Measurements from ENCODE around the gene FGD2.

FGD2 gene

GRCh38 chr6:36970892-36971842 lies 34.3 kb upstream of the FGD2 start:
- in situ Hi-C loops (cut with HindIII; ENCODE audit: low sequenced_read_pairs), result no loop called here

GRCh38 chr6:36971921-36972673 lies 33.4 kb upstream of the FGD2 start:
- in situ Hi-C loops (cut with HindIII; ENCODE audit: low sequenced_read_pairs), result no loop called here

- in situ Hi-C loops (cut with HindIII; ENCODE audit: low sequenced_read_pairs), result no loop called here
These were observed 32.3 kb upstream of the FGD2 start for GRCh38 chr6:36973190-36973589.

- in situ Hi-C loops (cut with HindIII; ENCODE audit: low sequenced_read_pairs), result no loop called here
These were observed 31.8 kb upstream of the FGD2 start for GRCh38 chr6:36973647-36974046.

GRCh38 chr6:36975231-36976006 lies 30.0 kb upstream of the FGD2 start:
- in situ Hi-C loops (cut with HindIII; ENCODE audit: low sequenced_read_pairs), result no loop called here

- in situ Hi-C loops (cut with HindIII; ENCODE audit: low sequenced_read_pairs), result no loop called here
These were observed 29.5 kb upstream of the FGD2 start for GRCh38 chr6:36976007-36976264.

- in situ Hi-C loops (cut with HindIII; ENCODE audit: low sequenced_read_pairs), result no loop called here
These were observed 28.9 kb upstream of the FGD2 start for GRCh38 chr6:36976509-36976908.

- in situ Hi-C loops (cut with HindIII; ENCODE audit: low sequenced_read_pairs), result no loop called here
These were observed 28.5 kb upstream of the FGD2 start for GRCh38 chr6:36976931-36977330.

GRCh38 chr6:36977470-36977941 lies 27.9 kb upstream of the FGD2 start:
- in situ Hi-C loops (cut with HindIII; ENCODE audit: low sequenced_read_pairs), result no loop called here

GRCh38 chr6:36978421-36979346 lies 26.8 kb upstream of the FGD2 start:
- in situ Hi-C loops (cut with HindIII; ENCODE audit: low sequenced_read_pairs), result no loop called here

GRCh38 chr6:36979347-36979742 lies 26.1 kb upstream of the FGD2 start:
- in situ Hi-C loops (cut with HindIII; ENCODE audit: low sequenced_read_pairs), result no loop called here

- in situ Hi-C loops (cut with HindIII; ENCODE audit: low sequenced_read_pairs), result no loop called here
These were observed 25.3 kb upstream of the FGD2 start for GRCh38 chr6:36980129-36980528.

- in situ Hi-C loops (cut with HindIII; ENCODE audit: low sequenced_read_pairs), result no loop called here
These were observed 24.4 kb upstream of the FGD2 start for GRCh38 chr6:36980876-36981619.

- in situ Hi-C loops (cut with HindIII; ENCODE audit: low sequenced_read_pairs), result no loop called here
These were observed 21.9 kb upstream of the FGD2 start for GRCh38 chr6:36983538-36983937.

GRCh38 chr6:36984581-36985416 lies 20.7 kb upstream of the FGD2 start:
- in situ Hi-C loops (cut with HindIII; ENCODE audit: low sequenced_read_pairs), result no loop called here

- in situ Hi-C loops (cut with HindIII; ENCODE audit: low sequenced_read_pairs), result no loop called here
These were observed 20.0 kb upstream of the FGD2 start for GRCh38 chr6:36985417-36985807.

GRCh38 chr6:36985808-36986703 lies 19.4 kb upstream of the FGD2 start, which contains the start of gene MTCH1:
MTCH1 (minus strand) TSS chr6:36986196; CDS start chr6:36986173, 23 bp downstream.
- in situ Hi-C loops (cut with HindIII; ENCODE audit: low sequenced_read_pairs), result no loop called here

- in situ Hi-C loops (cut with HindIII; ENCODE audit: low sequenced_read_pairs), result no loop called here
These were observed 18.8 kb upstream of the FGD2 start for GRCh38 chr6:36986704-36987047.

Measured in endothelial cell of hepatic sinusoid (primary cell).